NOMO-1 treated with DMSO at 0.1 percent for 48 hours (cell line): ENCODE results near the gene CCDC34.

Source experiments
- DNase-seq: peaks from one replicate; lab custom pipeline; 2025; ENCODE audit not compliant: unreplicated experiment; lab: John Stamatoyannopoulos, UW

CCDC34 gene

GRCh38 chr11:27392278-27393114, 29.5 kb upstream of the CCDC34 start:
- no peak for DNase-seq

- DNase-seq: no peak
Observed at GRCh38 chr11:27391331-27392015, 28.5 kb upstream of the CCDC34 start.

GRCh38 chr11:27390318-27391295, 27.6 kb upstream of the CCDC34 start:
- no peak for DNase-seq

GRCh38 chr11:27388869-27389268, 25.9 kb upstream of the CCDC34 start:
- no peak for DNase-seq

GRCh38 chr11:27388001-27388400, 25.0 kb upstream of the CCDC34 start:
- DNase-seq: no peak

GRCh38 chr11:27387362-27387761, 24.3 kb upstream of the CCDC34 start:
- DNase-seq: no peak

- DNase-seq: no peak
Observed at GRCh38 chr11:27386181-27386845, 23.3 kb upstream of the CCDC34 start.

GRCh38 chr11:27385245-27385644, 22.2 kb upstream of the CCDC34 start:
- no peak for DNase-seq

GRCh38 chr11:27384227-27384626, 21.2 kb upstream of the CCDC34 start:
- no peak for DNase-seq

GRCh38 chr11:27383645-27384044, 20.6 kb upstream of the CCDC34 start:
- DNase-seq: no peak

GRCh38 chr11:27381238-27381666, 18.2 kb upstream of the CCDC34 start:
- no peak for DNase-seq

GRCh38 chr11:27380771-27381170, 17.8 kb upstream of the CCDC34 start:
- DNase-seq: no peak

GRCh38 chr11:27379449-27379848, 16.4 kb upstream of the CCDC34 start:
- DNase-seq: no peak

GRCh38 chr11:27375370-27375769, 12.4 kb upstream of the CCDC34 start:
- DNase-seq: no peak

GRCh38 chr11:27373856-27374602, 11.0 kb upstream of the CCDC34 start:
- no peak for DNase-seq

GRCh38 chr11:27373392-27373791, 10.4 kb upstream of the CCDC34 start:
- DNase-seq: no peak

GRCh38 chr11:27372164-27372563, 9.1 kb upstream of the CCDC34 start:
- no peak for DNase-seq

GRCh38 chr11:27371489-27371888, 8.5 kb upstream of the CCDC34 start:
- DNase-seq: no peak

GRCh38 chr11:27370374-27370773, 7.4 kb upstream of the CCDC34 start:
- DNase-seq: no peak

- DNase-seq: no peak
Observed at GRCh38 chr11:27367881-27368280, 4.9 kb upstream of the CCDC34 start.
